ENCODE data around the gene ZBTB42. TPM values are rescaled to one million over a fixed set of nuclear protein-coding genes. Genes with fewer than 3 reads are reported as not detected.
A peak's percentile ranks its signal among the peaks of the same experiment; 100 is the strongest.

Gene ZBTB42
- total RNA-seq, 1 donor = 2.9 TPM

DNA sequence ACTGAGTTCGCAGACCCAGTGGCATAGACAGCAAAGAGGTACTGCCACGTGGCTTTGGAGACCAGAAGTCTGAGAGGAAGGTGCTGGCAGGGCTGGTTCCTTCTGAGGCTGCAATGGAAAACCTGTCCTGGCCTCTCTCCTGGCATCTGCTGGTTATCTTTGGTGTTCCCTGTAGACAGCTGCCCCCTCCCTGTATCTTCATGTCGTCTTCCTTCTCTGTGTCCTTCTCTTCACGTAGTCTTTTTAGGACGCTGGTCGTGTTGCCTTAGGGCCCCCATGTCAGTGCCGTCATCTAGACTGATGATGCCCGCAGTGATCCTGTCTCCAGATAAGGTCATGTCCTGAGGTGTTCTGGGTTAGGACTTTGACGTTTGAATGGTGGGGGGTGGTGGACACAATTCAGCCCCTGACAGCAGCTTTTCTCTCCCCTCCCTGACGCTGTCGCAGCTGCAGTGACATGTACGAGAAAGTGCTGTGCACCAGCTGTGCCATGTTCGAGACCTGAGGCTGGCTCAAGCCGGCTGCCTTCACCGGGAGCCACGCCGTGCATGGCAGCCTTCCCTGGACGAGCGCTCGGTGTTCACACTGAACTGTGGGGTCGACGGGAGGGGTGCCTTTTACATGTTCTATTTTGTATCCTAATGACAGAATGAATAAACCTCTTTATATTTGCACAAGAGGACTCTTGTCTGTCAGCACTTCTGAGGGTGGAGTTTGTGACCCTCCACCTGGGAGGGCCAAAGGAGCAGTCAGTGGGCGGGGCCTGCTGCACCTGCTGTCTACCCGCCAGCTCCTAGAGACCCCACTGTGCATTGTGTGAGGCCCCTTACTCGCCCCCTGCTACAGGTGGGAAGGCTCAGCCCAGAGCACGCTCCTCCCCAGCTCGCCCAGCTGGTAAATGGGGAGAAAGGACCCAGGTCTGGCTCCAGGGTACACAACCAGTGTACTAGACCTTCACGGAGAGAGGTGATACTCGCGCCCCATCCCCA, 41.6 kb upstream of the ZBTB42 start:
- peak; percentile 65 for DNase-seq (ENCODE audit: insufficient read length, low spot score, missing footprints)
- Histone ChIP-seq H4K20me1 (ENCODE audit: insufficient read depth, low read length) (peaks cover 49% of the 10 kb centered on the region), H3K4me3 (ENCODE audit: insufficient read depth, low read length) (no peak overlapping the region), H3K36me3 (ENCODE audit: insufficient read depth, low read length) (peaks cover 38% of the 10 kb centered on the region), H3K4me1 (ENCODE audit: insufficient read depth, low read length) (peaks cover 4% of the 10 kb centered on the region), H3K27me3 (ENCODE audit: insufficient read depth, low read length) (no peaks in the 10 kb centered on the region), H2AFZ (ENCODE audit: low read length) (no peak overlapping the region), H3K9me3 (ENCODE audit: low read depth, low read length) (no peaks in the 10 kb centered on the region), H3K4me2 (ENCODE audit: insufficient read depth, low read length) (no peak overlapping the region), H3K27ac (ENCODE audit: low read depth, low read length) (no peak overlapping the region), H3K79me2 (ENCODE audit: insufficient read depth, low read length) (peaks cover 49% of the 10 kb centered on the region)
- TF ChIP-seq, protein P1, sequence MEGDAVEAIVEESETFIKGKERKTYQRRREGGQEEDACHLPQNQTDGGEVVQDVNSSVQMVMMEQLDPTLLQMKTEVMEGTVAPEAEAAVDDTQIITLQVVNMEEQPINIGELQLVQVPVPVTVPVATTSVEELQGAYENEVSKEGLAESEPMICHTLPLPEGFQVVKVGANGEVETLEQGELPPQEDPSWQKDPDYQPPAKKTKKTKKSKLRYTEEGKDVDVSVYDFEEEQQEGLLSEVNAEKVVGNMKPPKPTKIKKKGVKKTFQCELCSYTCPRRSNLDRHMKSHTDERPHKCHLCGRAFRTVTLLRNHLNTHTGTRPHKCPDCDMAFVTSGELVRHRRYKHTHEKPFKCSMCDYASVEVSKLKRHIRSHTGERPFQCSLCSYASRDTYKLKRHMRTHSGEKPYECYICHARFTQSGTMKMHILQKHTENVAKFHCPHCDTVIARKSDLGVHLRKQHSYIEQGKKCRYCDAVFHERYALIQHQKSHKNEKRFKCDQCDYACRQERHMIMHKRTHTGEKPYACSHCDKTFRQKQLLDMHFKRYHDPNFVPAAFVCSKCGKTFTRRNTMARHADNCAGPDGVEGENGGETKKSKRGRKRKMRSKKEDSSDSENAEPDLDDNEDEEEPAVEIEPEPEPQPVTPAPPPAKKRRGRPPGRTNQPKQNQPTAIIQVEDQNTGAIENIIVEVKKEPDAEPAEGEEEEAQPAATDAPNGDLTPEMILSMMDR (IDR thresholded peaks at IDR 0.05; ENCODE audit: extremely low read depth, low read depth, low read length) = no peak

DNA sequence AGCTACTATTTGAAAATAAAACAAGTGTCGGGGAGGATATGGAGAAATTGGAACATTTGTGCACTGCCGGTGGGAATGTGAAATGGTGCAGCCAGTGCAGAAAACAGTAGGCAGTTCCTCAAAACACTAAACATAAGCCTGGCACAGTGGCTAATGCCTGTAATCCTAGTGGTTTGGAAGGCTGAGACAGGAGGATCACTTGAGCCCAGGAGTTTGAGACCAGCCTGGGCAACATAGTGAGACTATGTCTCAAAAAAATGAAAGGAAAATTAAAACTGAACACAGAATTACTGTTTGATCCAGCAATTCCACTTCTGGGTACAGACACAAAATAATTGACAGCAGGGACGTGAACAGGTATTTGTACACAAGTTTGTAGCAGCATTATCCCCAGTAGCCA, 35.4 kb upstream of the ZBTB42 start:
- DNase-seq (ENCODE audit: insufficient read length, low spot score, missing footprints) = no peak

DNA sequence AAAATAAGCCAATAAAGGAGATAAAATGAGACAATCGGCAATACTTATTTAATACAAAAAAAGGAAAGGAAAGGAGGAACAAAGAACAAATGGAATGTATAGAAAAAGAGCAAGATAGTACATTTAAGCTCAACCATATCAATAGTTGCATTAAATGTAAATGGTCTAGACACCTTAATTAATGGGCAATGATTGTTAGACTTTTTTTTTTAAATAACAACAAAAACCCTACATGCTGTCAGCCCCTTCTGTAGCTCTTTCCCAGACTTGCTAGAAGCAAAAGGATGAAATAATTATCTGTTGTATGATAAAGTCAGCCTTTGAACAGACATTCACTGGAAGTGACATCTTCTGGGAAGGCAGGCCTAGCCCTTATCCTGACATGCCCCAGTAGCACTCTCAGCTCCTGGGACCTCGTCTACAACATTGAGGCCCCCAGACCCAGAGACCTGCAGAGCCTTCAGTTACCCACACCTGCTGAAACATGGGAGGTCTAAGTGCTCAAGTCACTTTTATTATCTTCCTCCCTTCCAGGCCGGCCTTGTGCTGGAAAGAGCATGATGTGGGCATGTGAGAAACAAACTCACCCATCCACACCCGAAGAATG, 34.5 kb upstream of the ZBTB42 start:
- Histone ChIP-seq H3K4me3 (ENCODE audit: insufficient read depth, low read length) (no peak overlapping the region), H3K9me3 (ENCODE audit: low read depth, low read length) (no peaks in the 10 kb centered on the region), H3K27me3 (ENCODE audit: insufficient read depth, low read length) (no peaks in the 10 kb centered on the region), H3K36me3 (ENCODE audit: insufficient read depth, low read length) (peaks cover 12% of the 10 kb centered on the region), H2AFZ (ENCODE audit: low read length) (no peak overlapping the region), H3K27ac (ENCODE audit: low read depth, low read length) (no peak overlapping the region), H3K4me2 (ENCODE audit: insufficient read depth, low read length) (no peak overlapping the region), H3K4me1 (ENCODE audit: insufficient read depth, low read length) (no peaks in the 10 kb centered on the region), H4K20me1 (ENCODE audit: insufficient read depth, low read length) (peaks cover 9% of the 10 kb centered on the region), H3K79me2 (ENCODE audit: insufficient read depth, low read length) (no peaks in the 10 kb centered on the region)
- peak; percentile 8 for DNase-seq (ENCODE audit: insufficient read length, low spot score, missing footprints)
- TF ChIP-seq, protein P1 (IDR thresholded peaks at IDR 0.05; ENCODE audit: extremely low read depth, low read depth, low read length) = no peak

More for the DNA sequence above, 35.4 kb upstream of the ZBTB42 start:
- Histone ChIP-seq H3K4me1 (ENCODE audit: insufficient read depth, low read length) (no peaks in the 10 kb centered on the region), H3K27me3 (ENCODE audit: insufficient read depth, low read length) (no peaks in the 10 kb centered on the region), H3K79me2 (ENCODE audit: insufficient read depth, low read length) (no peaks in the 10 kb centered on the region), H3K36me3 (ENCODE audit: insufficient read depth, low read length) (peaks cover 7% of the 10 kb centered on the region), H3K4me3 (ENCODE audit: insufficient read depth, low read length) (no peak overlapping the region), H2AFZ (ENCODE audit: low read length) (no peak overlapping the region), H3K9me3 (ENCODE audit: low read depth, low read length) (no peaks in the 10 kb centered on the region), H3K27ac (ENCODE audit: low read depth, low read length) (no peak overlapping the region), H3K4me2 (ENCODE audit: insufficient read depth, low read length) (no peak overlapping the region), H4K20me1 (ENCODE audit: insufficient read depth, low read length) (peaks cover 8% of the 10 kb centered on the region)
- TF ChIP-seq, protein P1 (IDR thresholded peaks at IDR 0.05; ENCODE audit: extremely low read depth, low read depth, low read length) = no peak

All from osteoblast (primary cell).